ENCODE data around the gene CADPS2.

DNA sequence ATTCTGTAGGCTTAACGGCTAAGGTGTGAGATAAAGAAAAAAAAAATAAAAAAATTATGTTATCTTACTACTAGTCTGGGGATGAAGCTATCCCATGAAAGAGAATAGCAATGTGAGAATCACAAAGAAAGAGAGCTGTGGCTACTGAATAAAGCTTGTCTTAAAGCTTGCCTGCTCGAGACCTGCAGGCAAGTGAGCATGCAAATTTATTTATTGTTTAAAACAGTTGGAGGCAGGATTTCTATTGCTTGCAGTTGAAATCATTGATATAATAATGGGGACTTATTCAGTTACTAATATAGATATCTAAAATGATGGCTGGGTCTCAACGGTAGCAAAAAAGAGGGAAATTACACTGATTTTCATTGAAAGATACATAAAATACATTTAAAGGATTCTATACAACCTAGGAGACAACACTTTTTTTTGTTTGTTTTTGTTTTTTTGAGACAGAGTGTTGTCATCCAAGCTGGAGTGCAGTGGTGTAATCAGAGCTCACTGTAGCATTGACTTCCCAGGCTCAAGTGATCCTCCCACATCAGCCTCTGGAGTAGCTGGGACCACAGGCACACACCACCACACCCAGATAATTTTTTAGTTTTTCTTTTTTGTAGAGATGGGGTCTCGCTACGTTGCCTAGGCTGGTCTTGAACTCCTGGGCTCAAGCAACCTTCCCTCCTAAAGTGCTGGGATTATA lies 437.2 kb downstream of the CADPS2 start:
- TF ChIP-seq, protein P1, sequence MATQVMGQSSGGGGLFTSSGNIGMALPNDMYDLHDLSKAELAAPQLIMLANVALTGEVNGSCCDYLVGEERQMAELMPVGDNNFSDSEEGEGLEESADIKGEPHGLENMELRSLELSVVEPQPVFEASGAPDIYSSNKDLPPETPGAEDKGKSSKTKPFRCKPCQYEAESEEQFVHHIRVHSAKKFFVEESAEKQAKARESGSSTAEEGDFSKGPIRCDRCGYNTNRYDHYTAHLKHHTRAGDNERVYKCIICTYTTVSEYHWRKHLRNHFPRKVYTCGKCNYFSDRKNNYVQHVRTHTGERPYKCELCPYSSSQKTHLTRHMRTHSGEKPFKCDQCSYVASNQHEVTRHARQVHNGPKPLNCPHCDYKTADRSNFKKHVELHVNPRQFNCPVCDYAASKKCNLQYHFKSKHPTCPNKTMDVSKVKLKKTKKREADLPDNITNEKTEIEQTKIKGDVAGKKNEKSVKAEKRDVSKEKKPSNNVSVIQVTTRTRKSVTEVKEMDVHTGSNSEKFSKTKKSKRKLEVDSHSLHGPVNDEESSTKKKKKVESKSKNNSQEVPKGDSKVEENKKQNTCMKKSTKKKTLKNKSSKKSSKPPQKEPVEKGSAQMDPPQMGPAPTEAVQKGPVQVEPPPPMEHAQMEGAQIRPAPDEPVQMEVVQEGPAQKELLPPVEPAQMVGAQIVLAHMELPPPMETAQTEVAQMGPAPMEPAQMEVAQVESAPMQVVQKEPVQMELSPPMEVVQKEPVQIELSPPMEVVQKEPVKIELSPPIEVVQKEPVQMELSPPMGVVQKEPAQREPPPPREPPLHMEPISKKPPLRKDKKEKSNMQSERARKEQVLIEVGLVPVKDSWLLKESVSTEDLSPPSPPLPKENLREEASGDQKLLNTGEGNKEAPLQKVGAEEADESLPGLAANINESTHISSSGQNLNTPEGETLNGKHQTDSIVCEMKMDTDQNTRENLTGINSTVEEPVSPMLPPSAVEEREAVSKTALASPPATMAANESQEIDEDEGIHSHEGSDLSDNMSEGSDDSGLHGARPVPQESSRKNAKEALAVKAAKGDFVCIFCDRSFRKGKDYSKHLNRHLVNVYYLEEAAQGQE (IDR thresholded peaks at IDR 0.05; ENCODE audit: insufficient read depth in 1 of 2, low read depth in 2 of 2, low read length in 2 of 2), result no peak
- TF ChIP-seq TAF1 (IDR thresholded peaks at IDR 0.05; ENCODE audit: borderline replicate concordance, insufficient read depth, low read length), result no peak
- TF ChIP-seq SIN3A (IDR thresholded peaks at IDR 0.05; ENCODE audit: borderline replicate concordance, insufficient read depth, low read length), result no peak

Measured in PFSK-1 (cell line).